T-cell (primary cell): Measurements from ENCODE around the gene GABPA. TPM values are rescaled to one million over a fixed set of nuclear protein-coding genes. Genes with fewer than 3 reads are reported as not detected.

Experiments used
- ATAC-seq, 4 experiments: fragments of 200-7000 bp in 3 of 4; fragments of 150-1000 bp in 1 of 4; cut with Tn5 transposase; replicated peaks in 1 of 4; 1 replicate in 3 of 4; 2 replicates in 1 of 4; pipeline ENCODE4 v1.10.0; 2021; ENCODE audit warnings: moderate library complexity in 3 of 4, mild to moderate bottlenecking in 2 of 4, moderate number of reproducible peaks in 1 of 4
- CTCF ChIA-PET, 2 donors: fragments of 300-600 bp; sonication (Branson Sonifier 250); formaldehyde crosslinking; loops; one replicate each; lab custom pipeline; 2022; ENCODE audit warnings: antibody characterized with exemption in 2 of 2; lab: Charles Lee
- POLR2A ChIA-PET, 2 donors: fragments of 300-600 bp; sonication (Branson Sonifier 250); formaldehyde crosslinking; loops; one replicate each; lab custom pipeline; 2022; ENCODE audit warnings: antibody characterized with exemption in 2 of 2; lab: Charles Lee
- DNase-seq, 35 experiments: peaks; one replicate each; pipeline versions ENCODE4 v3.0.0 to v3.0.0-alpha.2; 2013 to 2023
- H3K27ac ChIP-seq: one replicate; pipeline ENCODE4 v1.5.1; 2013; ENCODE audit warnings: low read length
- H3K27me3 ChIP-seq, 2 experiments: replicated peaks in 1 of 2; 1 replicate in 1 of 2; 2 replicates in 1 of 2; pipeline versions ENCODE4 v1.6.1 to v1.7.0; 2013; ENCODE audit warnings: low read length in 1 of 2, mixed read lengths in 1 of 2; ENCODE audit not compliant: control insufficient read depth in 2 of 2, insufficient read depth in 2 of 2; ENCODE audit errors: extremely low read depth in 1 of 2
- H3K36me3 ChIP-seq, 2 donors: 1 replicate in 1 of 2; 2 replicates in 1 of 2; pipeline versions ENCODE4 v1.6.1 to v1.7.0; 2013; ENCODE audit warnings: low read length in 1 of 2; ENCODE audit not compliant: control insufficient read depth in 2 of 2, insufficient read depth in 1 of 2; ENCODE audit errors: extremely low read depth in 1 of 2
- H3K4me1 ChIP-seq, 2 experiments: 1 replicate in 1 of 2; 2 replicates in 1 of 2; pipeline versions ENCODE4 v1.6.1 to v1.7.0; 2013; ENCODE audit warnings: low read length in 2 of 2, mixed read lengths in 1 of 2; ENCODE audit not compliant: insufficient read depth in 2 of 2, control insufficient read depth in 1 of 2; ENCODE audit errors: extremely low read depth in 1 of 2
- H3K4me3 ChIP-seq, 2 donors: 1 replicate in 1 of 2; 2 replicates in 1 of 2; pipeline versions ENCODE4 v1.5.1 to v1.7.0; 2013; ENCODE audit warnings: mild to moderate bottlenecking in 2 of 2, low read length in 1 of 2, moderate library complexity in 1 of 2; ENCODE audit not compliant: control insufficient read depth in 1 of 2; ENCODE audit errors: extremely low read depth in 1 of 2
- H3K9me3 ChIP-seq: 2 replicates; pipeline ENCODE4 v1.7.0; 2013
- H3K27ac Mint-ChIP-seq, 2 donors: one replicate each; pipeline ENCODE4 v1.8.0; 2020 to 2021; ENCODE audit warnings: mild to moderate bottlenecking in 2 of 2, mixed read lengths in 2 of 2
- H3K27me3 Mint-ChIP-seq, 2 donors: one replicate each; pipeline ENCODE4 v1.8.0; 2021 to 2022; ENCODE audit warnings: mixed read lengths in 2 of 2
- H3K36me3 Mint-ChIP-seq: one replicate; pipeline ENCODE4 v1.8.0; 2021; ENCODE audit warnings: mixed read lengths
- H3K4me1 Mint-ChIP-seq, 3 donors: one replicate each; pipeline ENCODE4 v1.8.0; 2020 to 2022; ENCODE audit warnings: mixed read lengths in 3 of 3, mild to moderate bottlenecking in 1 of 3
- H3K4me3 Mint-ChIP-seq, 3 donors: one replicate each; pipeline ENCODE4 v1.8.0; 2020 to 2022; ENCODE audit warnings: mild to moderate bottlenecking in 3 of 3, mixed read lengths in 3 of 3, moderate library complexity in 3 of 3
- H3K9me3 Mint-ChIP-seq, 3 donors: one replicate each; pipeline ENCODE4 v1.8.0; 2020 to 2022; ENCODE audit warnings: mixed read lengths in 3 of 3
- WGBS: methylation state at CpG from one replicate; pipeline ENCODE4 v1.1.5; 2013; ENCODE audit warnings: missing lambda C conversion rate; ENCODE audit not compliant: insufficient coverage; 5-methylcytosine and 5-hydroxymethylcytosine counted together
- total RNA-seq, 35 experiments: library from RNA in 6 of 35; stranded (reverse) in 6 of 35; fragments of 120-200 nt in 1 of 35; gene quantifications; one replicate each; pipeline versions ENCODE4 v1.2.1 to v1.2.4 and lab custom pipeline; 2013 to 2026

The GABPA gene
- total RNA-seq, 5 donors from 2014 or later (not counting 1 experiment from before 2014, with no cell fraction given): 23.5 to 28.3 (median 25.5) TPM

DNA sequence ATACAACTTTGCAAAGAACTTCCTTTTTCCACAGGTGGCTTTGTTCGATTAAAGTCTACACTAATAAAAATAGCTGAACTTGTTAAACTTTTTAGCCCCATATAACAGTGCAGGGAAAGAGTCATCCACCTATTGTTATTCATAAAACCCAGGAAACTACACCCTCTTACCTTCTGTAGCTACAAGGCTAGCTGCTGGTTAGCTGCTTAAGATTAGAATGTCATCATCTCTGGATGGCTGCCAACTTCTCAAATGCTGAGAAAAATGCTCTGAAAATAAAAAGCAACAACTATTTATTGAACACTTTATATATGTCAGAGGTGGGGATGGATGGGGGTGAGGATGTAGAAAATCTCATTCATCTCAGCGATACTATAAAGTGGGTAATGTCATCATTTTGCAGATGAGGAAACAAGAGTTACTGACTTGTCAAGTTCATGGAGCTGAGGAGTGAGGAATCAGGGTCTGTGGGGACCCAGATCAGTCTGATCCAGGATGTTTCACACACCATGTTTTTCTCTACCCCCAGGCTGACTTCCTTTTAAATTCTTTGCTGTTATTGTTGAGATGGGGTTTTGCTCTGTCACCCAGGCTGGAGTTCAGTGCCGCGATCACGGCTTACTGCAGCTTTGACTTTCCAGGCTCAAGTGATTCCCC lies 17.2 kb upstream of the GABPA start:
- Histone ChIP-seq H3K4me1 (no peaks in the 10 kb centered on the region), H3K4me3 (no peak overlapping the region), H3K36me3 (peaks cover 5 to 18% of the 10 kb centered on the region in 2 donors), H3K27me3 (no peaks in the 10 kb centered on the region), H3K27ac (no peak overlapping the region), H3K9me3 (no peaks in the 10 kb centered on the region)
- DNase-seq: no peak
- Mint-ChIP-seq H3K9me3 (no peaks in the 10 kb centered on the region), H3K4me1 (peaks cover 0 to 8% (median 0%) of the 10 kb centered on the region in 3 donors), H3K36me3 (peaks cover 20% of the 10 kb centered on the region), H3K27me3 (no peaks in the 10 kb centered on the region), H3K27ac (no peak overlapping the region), H3K4me3 (no peak overlapping the region)
- ChIA-PET POLR2A (no interaction called here), CTCF (interaction anchor here in 1 of 2 donors (1.8 kb wide), 1 partner anchor 109 kb away, joined by 4 read pairs; no protein-coding TSS in a partner anchor)
- 100% methylated on average over 3 of the region's 5 CpGs for WGBS
- ATAC-seq: no peak

DNA sequence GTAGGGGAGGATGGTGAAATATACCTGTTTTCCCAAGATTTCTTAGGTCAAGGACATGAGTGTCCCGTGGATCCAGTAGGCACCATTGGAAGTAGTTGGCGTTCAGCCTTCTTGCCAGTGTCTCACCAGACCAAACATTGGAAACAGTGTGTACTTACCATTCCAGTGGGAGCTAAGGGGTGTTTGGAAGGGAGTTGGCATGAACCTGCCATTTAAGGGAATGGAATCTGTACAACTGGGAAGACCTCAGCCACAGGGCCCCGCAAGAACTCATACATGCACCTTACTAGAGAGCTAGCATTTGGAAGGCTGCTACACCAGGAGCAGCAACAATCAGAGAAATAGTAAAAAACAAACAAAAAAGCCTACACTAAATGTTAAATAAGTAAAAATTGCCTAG lies 12.8 kb upstream of the GABPA start:
- H3K36me3 ChIP-seq: peaks cover 8 to 50% of the 10 kb centered on the region in 2 donors

GRCh38 chr21:25722631-25723030 lies 12.1 kb upstream of the GABPA start:
- Histone ChIP-seq H3K27me3 (no peaks in the 10 kb centered on the region), H3K36me3 (peaks cover 10 to 56% of the 10 kb centered on the region in 2 donors), H3K9me3 (no peaks in the 10 kb centered on the region), H3K4me1 (no peaks in the 10 kb centered on the region), H3K27ac (no peak overlapping the region), H3K4me3 (no peak overlapping the region)
- Mint-ChIP-seq H3K27me3 (no peaks in the 10 kb centered on the region), H3K9me3 (no peaks in the 10 kb centered on the region), H3K4me3 (no peak overlapping the region), H3K4me1 (peaks cover 0 to 8% (median 2%) of the 10 kb centered on the region in 3 donors), H3K27ac (no peak overlapping the region), H3K36me3 (peaks cover 51% of the 10 kb centered on the region)
- WGBS: 80% methylated on average over 2 of the region's 3 CpGs
- no peak for DNase-seq
- POLR2A ChIA-PET: no interaction called here
- no peak for ATAC-seq
- CTCF ChIA-PET: no interaction called here

More for the DNA sequence above, 12.8 kb upstream of the GABPA start:
- Mint-ChIP-seq H3K9me3 (no peaks in the 10 kb centered on the region), H3K27ac (no peak overlapping the region), H3K4me3 (no peak overlapping the region), H3K4me1 (peaks cover 0 to 8% (median 0%) of the 10 kb centered on the region in 3 donors), H3K36me3 (peaks cover 45% of the 10 kb centered on the region), H3K27me3 (no peaks in the 10 kb centered on the region)
- Histone ChIP-seq H3K4me3 (no peak overlapping the region), H3K9me3 (no peaks in the 10 kb centered on the region), H3K27ac (no peak overlapping the region), H3K27me3 (no peaks in the 10 kb centered on the region), H3K4me1 (no peaks in the 10 kb centered on the region)
- no peak for DNase-seq
- no peak for ATAC-seq
- ChIA-PET POLR2A (no interaction called here), CTCF (no interaction called here)
- WGBS: no CpG with 5 or more reads among the region's 3 CpGs

- peak overlapping the region in 1 of 3 donors; percentile 93 for H3K4me3 Mint-ChIP-seq
- CTCF ChIA-PET: interaction anchor here (0.6 to 1.0 kb wide), 3 partner anchors 12 to 126 kb away, joined by 3 to 5 read pairs (median 3); no protein-coding TSS in a partner anchor
- no peak for DNase-seq
Measured at GRCh38 chr21:25732091-25732760, 2.5 kb upstream of the GABPA start.

GRCh38 chr21:25733859-25734653 lies 716 bp upstream of the GABPA start:
- peak overlapping the region; percentile 61 to 97 for H3K4me3 ChIP-seq
- H3K36me3 Mint-ChIP-seq: peaks cover 13% of the 10 kb centered on the region
- peak overlapping the region; percentile 100 for H3K27ac Mint-ChIP-seq
- DNase-seq: peak in 6 of 35 experiments; percentile 0 to 35 (median 5)
- peaks cover 6 to 13% of the 10 kb centered on the region in 2 donors for H3K36me3 ChIP-seq
- CTCF ChIA-PET: interaction anchor here (0.6 to 2.3 kb wide), 5 partner anchors 9 to 160 kb away, joined by 3 to 12 read pairs (median 4); partner anchors contain the start of gene MRPL39 (in 1 of the 2)
- POLR2A ChIA-PET: interaction anchor here in 1 of 2 donors (0.6 kb wide), 1 partner anchor 28 kb away, joined by 4 read pairs; no protein-coding TSS in a partner anchor
- peaks cover 54 to 65% (median 64%) of the 10 kb centered on the region in 3 donors for H3K4me1 Mint-ChIP-seq
- no peaks in the 10 kb centered on the region for H3K9me3 Mint-ChIP-seq
- no peak for ATAC-seq
- H3K4me3 Mint-ChIP-seq: peak overlapping the region; percentile 93 to 100 (median 99)
- no peaks in the 10 kb centered on the region for H3K27me3 Mint-ChIP-seq
- 13% methylated on average over 10 of the region's 30 CpGs for WGBS
- peak overlapping the region; percentile 85 for H3K27ac ChIP-seq
- peaks cover 21 to 24% of the 10 kb centered on the region in 2 experiments for H3K4me1 ChIP-seq
- H3K9me3 ChIP-seq: no peaks in the 10 kb centered on the region
- no peaks in the 10 kb centered on the region for H3K27me3 ChIP-seq

More at GRCh38 chr21:25732091-25732760, 2.5 kb upstream of the GABPA start:
- H3K27me3 Mint-ChIP-seq: no peaks in the 10 kb centered on the region
- peaks cover 20 to 21% of the 10 kb centered on the region in 2 experiments for H3K4me1 ChIP-seq
- H3K4me1 Mint-ChIP-seq: peaks cover 45 to 54% (median 51%) of the 10 kb centered on the region in 3 donors
- peaks cover 23% of the 10 kb centered on the region for H3K36me3 Mint-ChIP-seq
- WGBS: no CpG with 5 or more reads among the region's 6 CpGs
- H3K9me3 ChIP-seq: no peaks in the 10 kb centered on the region
- ATAC-seq: no peak
- no peak overlapping the region for H3K4me3 ChIP-seq
- no peaks in the 10 kb centered on the region for H3K9me3 Mint-ChIP-seq
- POLR2A ChIA-PET: no interaction called here
- peaks cover 6 to 28% of the 10 kb centered on the region in 2 donors for H3K36me3 ChIP-seq
- no peaks in the 10 kb centered on the region for H3K27me3 ChIP-seq
- no peak overlapping the region for H3K27ac ChIP-seq
- no peak overlapping the region for H3K27ac Mint-ChIP-seq

GRCh38 chr21:25734654-25734903 lies 193 bp upstream of the GABPA start:
- CTCF ChIA-PET: interaction anchor here (0.6 to 2.3 kb wide), 5 partner anchors 8 to 161 kb away, joined by 3 to 12 read pairs (median 4); partner anchors contain the start of gene MRPL39 (in 1 of the 2)

More at GRCh38 chr21:25734654-25734903, 193 bp upstream of the GABPA start:
- 0% methylated on average over 5 of the region's 10 CpGs for WGBS
- peaks cover 59 to 70% (median 69%) of the 10 kb centered on the region in 3 donors for H3K4me1 Mint-ChIP-seq
- peaks cover 21 to 24% of the 10 kb centered on the region in 2 experiments for H3K4me1 ChIP-seq
- peak overlapping the region; percentile 93 to 100 (median 99) for H3K4me3 Mint-ChIP-seq
- H3K27me3 ChIP-seq: no peaks in the 10 kb centered on the region
- POLR2A ChIA-PET: no interaction called here
- H3K36me3 Mint-ChIP-seq: peaks cover 16% of the 10 kb centered on the region
- no peaks in the 10 kb centered on the region for H3K27me3 Mint-ChIP-seq
- no peaks in the 10 kb centered on the region for H3K9me3 Mint-ChIP-seq
- H3K9me3 ChIP-seq: no peaks in the 10 kb centered on the region
- peak overlapping the region; percentile 85 for H3K27ac ChIP-seq
- no peak for DNase-seq
- peaks cover 6 to 9% of the 10 kb centered on the region in 2 donors for H3K36me3 ChIP-seq
- no peak for ATAC-seq
- H3K4me3 ChIP-seq: peak overlapping the region; percentile 61 to 97
- peak overlapping the region; percentile 100 for H3K27ac Mint-ChIP-seq
